SKM-1 treated with dmso at 0.1 percent for 144 hours (cell line): ENCODE data around the gene EDDM3A.

Source experiments
- DNase-seq: peaks from one replicate; lab custom pipeline; 2025; ENCODE audit not compliant: unreplicated experiment; lab: John Stamatoyannopoulos, UW

EDDM3A gene

DNA sequence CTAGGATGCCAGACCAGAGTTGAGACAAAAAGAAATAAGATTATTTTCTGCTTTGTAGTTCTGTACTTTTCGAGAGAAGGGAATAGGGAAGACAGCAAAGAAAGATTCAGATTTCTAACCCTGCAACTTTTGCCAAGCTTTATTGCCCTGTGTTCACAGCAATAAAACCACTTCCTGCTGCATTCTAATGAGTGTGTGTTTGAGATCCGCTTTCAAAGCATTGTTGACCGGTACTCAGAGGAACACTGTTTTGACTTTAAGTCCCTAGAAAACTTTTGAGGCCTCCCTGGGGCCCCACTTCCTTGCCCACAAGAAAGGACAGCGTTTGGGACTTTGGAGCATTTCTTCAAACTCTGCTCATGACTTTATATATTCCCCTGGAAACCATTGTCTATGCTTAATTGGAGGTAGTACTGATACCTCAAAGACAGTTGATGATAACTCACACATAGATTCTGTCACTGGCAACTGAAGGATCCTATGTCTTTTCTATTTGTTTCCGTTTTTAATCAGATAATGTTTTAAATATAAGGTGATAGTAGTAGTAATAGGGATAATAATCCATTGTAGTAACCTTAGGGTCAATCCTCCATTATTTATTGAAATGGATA, 36.7 kb downstream of the EDDM3A start:
- DNase-seq: no peak

- no peak for DNase-seq
These were observed 41.3 kb downstream of the EDDM3A start for GRCh38 chr14:20787025-20787424.

DNA sequence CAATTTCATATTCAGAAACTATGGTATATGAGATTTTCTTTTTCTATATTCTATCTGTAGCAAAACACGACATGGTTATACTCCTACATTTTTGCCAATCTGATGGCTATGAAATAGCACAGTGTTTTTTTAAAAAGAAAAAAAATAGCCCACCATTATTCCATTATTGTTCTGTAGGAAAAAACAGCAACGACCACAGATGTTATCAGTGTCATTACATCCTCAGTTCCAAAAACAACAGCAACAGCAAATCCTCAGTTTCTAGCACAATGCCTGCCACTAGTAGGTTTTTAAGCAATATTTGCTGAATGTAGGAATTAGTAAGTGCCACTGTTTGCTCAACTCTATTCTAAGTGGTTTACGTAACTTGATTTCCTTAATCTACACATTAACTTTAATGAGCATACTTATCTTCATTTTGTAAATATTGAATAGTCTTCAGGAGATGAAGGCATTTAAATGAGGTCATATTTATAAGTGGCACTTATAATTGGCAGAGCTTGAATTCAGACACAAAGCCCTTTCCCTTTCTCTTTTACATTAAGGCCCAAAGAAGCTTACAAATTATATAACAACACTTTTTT, 43.6 kb downstream of the EDDM3A start:
- no peak for DNase-seq

GRCh38 chr14:20790464-20791116, 44.9 kb downstream of the EDDM3A start:
- no peak for DNase-seq

DNA sequence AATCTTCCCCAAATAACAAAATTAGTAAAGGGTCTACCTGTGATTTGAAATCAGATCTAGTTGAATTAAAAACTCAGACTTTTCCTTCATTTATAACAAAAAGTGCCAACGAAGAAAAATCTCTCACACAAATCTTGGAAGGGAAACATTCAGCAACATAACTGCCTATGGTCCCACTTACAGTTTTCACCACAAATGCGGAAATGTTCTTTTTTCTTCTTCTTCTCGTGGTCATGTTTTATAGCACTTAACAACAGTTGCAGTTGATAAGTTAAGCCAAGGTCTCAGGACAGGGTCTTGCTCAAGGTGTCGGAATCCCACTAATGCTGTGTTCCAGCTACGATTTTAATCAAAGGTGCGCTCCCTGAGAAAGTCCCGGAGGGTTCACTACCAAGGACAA, 45.5 kb downstream of the EDDM3A start:
- no peak for DNase-seq

DNA sequence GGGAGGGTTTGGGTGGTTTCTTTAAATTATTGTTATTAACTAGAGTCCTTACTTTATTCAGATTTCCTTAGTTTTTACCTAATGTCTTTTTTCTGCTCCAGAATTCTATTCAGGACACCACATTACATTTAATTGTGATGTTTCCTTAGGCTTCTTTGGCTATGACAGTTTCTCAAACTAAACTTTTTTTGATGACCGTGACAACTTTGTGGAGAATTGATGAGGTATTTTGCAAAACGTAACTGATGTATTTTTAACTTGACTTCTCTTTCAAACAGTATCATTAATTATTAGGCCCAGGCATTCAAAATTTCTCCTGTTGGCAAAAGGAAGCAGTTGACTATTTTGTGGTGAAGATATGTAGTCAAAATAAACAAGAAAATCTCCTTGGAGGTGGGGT, 45.9 kb downstream of the EDDM3A start:
- DNase-seq: no peak

DNA sequence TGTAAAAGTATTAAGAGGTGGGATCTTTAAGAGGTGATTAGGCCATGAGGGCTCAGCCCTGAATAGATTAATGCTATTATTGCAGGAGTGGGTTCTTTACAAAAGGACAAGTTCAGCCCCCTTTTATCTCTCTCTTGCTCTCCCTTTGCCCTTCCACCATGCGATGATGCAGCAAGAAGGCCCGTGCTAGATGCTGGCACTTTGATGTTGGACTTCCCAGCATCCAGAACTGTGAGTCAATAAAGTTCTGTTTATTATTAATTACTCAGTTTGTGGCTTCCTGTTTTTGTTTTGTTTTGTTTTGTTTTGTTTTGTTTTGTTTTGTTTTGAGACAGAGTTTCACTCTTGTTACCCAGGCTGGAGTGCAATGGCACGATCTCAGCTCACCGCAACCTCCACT, 46.9 kb downstream of the EDDM3A start:
- DNase-seq: no peak

- peak; percentile 64 for DNase-seq
These were observed 49.1 kb downstream of the EDDM3A start for GRCh38 chr14:20794644-20795369.

- DNase-seq: no peak
These were observed 51.5 kb downstream of the EDDM3A start for GRCh38 chr14:20797164-20797563.
